Dermis blood vessel endothelial cell (primary cell): ENCODE measurements around the gene SPANXC. TPM values are rescaled to one million over a fixed set of nuclear protein-coding genes. Genes with fewer than 3 reads are reported as not detected.
"Not testable (repeated sequence)": the region's sequence is repeated elsewhere in the genome, so short reads cannot be mapped to it uniquely, and the experiment has no call there.

Experiments
- DNase-seq: peaks from one replicate; pipeline ENCODE4 v3.0.0; 2010
- total RNA-seq: library from RNA; depleted of rRNA; stranded (reverse); fragments of >200 nt; gene quantifications from 2 replicates; pipeline ENCODE4 v1.2.3, GENCODE V29; 2014

SPANXC gene
- not detected in 2 replicates for total RNA-seq

- not testable (repeated sequence) for DNase-seq
Observed at GRCh38 chrX:141242417-141242816, at the start of gene SPANXC. TSS of gene SPANXC (minus strand) at chrX:141242517. CDS start at chrX:141242457, 60 bp downstream.

GRCh38 chrX:141279476-141279875 is 37.2 kb upstream of the SPANXC start:
- DNase-seq = no peak

- peak; percentile 6 for DNase-seq
Observed at GRCh38 chrX:141278306-141278705, 36.0 kb upstream of the SPANXC start.

- no peak for DNase-seq
Observed at GRCh38 chrX:141258080-141258479, 15.8 kb upstream of the SPANXC start.

- no peak for DNase-seq
Observed at GRCh38 chrX:141221611-141222010, 20.7 kb downstream of the SPANXC start.

GRCh38 chrX:141220342-141221008 is 21.8 kb downstream of the SPANXC start:
- peak; percentile 27 for DNase-seq

GRCh38 chrX:141214196-141214595 is 28.1 kb downstream of the SPANXC start:
- DNase-seq = no peak

- no peak for DNase-seq
Observed at GRCh38 chrX:141201962-141202361, 40.4 kb downstream of the SPANXC start.

Other genes with a start within 250 kb of the SPANXC start
- gene SPANXB1, start 239.9 kb downstream of the SPANXC start, total RNA-seq = not detected in 2 replicates
- 2.9 and 5.6 TPM in 2 replicates for gene LDOC1, start 65.4 kb downstream of the SPANXC start, total RNA-seq